HEK293 (cell line): ENCODE data around the gene MRPL34.

Experiments
- ZNF600 ChIP-seq: fragments of 450-650 bp; formaldehyde crosslinking; IDR thresholded peaks from 2 replicates; pipeline ENCODE4 v1.5.1; 2016; ENCODE audit warnings: missing biosample characterization, missing genetic modification characterization
- TF ChIP-seq, protein P1 (sequence below): IDR thresholded peaks from 2 replicates; pipeline ENCODE4 v1.6.1; 2011; ENCODE audit warnings: mild to moderate bottlenecking, low read depth, low read length, borderline replicate concordance

DNA sequence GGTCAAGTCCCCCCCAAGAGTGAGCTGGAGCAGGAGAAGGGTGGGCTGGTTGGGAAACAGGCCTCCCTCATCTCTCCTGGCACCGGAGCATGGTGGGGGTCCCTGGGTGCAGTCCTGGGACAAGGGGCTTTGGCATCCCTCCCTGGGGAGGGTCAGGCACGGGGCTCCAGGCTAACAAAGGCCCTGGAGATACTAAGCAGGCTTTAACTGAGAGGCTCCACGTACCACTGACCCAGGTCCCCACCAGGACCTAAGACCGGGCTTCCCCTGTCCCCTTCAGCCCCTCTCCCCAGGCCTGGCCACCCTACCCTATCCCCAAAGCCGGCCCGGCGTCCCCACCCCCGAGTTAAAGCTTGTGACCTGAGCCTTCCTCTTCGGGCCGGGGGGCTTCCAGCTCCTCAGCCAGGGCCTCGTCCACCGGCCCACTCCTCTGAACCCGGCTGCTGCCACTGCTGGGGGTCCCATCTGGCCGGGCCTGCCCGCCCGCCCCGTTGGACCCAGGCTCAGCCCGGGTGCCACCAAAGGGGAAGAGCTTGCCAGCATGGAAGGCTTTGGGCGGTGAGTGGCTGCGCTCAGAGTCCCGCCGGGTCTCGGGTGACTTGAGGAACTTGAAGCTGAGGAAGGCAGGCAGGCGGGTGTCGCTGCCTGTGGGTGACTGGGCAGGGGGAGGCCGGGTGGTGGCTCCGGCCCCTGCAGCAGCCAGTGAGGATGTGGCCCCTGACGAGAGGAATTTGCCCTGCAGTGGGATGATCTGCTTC is 18.9 kb downstream of the MRPL34 start:
- TF ChIP-seq, protein P1, sequence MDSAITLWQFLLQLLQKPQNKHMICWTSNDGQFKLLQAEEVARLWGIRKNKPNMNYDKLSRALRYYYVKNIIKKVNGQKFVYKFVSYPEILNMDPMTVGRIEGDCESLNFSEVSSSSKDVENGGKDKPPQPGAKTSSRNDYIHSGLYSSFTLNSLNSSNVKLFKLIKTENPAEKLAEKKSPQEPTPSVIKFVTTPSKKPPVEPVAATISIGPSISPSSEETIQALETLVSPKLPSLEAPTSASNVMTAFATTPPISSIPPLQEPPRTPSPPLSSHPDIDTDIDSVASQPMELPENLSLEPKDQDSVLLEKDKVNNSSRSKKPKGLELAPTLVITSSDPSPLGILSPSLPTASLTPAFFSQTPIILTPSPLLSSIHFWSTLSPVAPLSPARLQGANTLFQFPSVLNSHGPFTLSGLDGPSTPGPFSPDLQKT = no peak
- TF ChIP-seq ZNF600 = no peak
